ENCODE results near the gene FHL3.

DNA sequence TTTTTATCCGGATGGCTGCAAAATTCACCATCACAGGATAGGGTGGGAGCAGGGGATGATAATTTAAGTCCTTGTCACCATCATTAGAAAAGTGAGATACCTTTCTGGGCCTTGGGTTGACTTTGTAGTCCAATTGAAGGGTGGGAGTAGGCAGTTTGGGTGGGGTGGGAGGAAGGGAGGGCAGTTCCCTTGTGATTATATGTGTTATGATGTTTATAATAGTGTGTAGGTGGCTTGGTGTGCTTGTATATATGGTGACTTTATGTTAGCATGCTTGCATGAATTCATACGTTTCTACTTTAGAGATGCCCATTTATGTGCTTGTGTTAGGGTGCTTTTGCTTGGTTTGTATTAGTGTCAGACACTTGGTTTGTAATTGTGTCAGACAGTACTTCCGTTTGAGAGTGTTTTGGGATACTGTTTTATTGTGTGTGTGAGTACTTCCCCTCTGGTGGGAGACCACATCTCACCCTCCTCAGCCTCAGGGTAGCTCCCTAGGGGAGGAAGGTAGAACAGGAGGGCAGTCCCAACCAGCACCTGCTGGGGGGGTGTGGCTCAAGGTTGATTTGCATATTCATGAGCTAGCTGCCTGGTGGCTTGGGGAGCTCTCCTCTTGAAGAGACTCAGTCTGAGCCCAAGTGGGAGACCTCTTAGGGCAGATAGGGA, 47.6 kb upstream of the FHL3 start:
- TF ChIP-seq, protein P1, sequence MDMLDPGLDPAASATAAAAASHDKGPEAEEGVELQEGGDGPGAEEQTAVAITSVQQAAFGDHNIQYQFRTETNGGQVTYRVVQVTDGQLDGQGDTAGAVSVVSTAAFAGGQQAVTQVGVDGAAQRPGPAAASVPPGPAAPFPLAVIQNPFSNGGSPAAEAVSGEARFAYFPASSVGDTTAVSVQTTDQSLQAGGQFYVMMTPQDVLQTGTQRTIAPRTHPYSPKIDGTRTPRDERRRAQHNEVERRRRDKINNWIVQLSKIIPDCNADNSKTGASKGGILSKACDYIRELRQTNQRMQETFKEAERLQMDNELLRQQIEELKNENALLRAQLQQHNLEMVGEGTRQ (IDR thresholded peaks at IDR 0.05; ENCODE audit: low read depth, low read length), result no peak
- TF ChIP-seq, protein P2, sequence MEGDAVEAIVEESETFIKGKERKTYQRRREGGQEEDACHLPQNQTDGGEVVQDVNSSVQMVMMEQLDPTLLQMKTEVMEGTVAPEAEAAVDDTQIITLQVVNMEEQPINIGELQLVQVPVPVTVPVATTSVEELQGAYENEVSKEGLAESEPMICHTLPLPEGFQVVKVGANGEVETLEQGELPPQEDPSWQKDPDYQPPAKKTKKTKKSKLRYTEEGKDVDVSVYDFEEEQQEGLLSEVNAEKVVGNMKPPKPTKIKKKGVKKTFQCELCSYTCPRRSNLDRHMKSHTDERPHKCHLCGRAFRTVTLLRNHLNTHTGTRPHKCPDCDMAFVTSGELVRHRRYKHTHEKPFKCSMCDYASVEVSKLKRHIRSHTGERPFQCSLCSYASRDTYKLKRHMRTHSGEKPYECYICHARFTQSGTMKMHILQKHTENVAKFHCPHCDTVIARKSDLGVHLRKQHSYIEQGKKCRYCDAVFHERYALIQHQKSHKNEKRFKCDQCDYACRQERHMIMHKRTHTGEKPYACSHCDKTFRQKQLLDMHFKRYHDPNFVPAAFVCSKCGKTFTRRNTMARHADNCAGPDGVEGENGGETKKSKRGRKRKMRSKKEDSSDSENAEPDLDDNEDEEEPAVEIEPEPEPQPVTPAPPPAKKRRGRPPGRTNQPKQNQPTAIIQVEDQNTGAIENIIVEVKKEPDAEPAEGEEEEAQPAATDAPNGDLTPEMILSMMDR (conservative IDR thresholded peaks at IDR 0.05; ENCODE audit: low read depth, low read length), result no peak
- no peak for TF ChIP-seq CEBPB (IDR thresholded peaks at IDR 0.05; ENCODE audit: low read depth, low read length)
- no peak for TF ChIP-seq POLR2A (IDR thresholded peaks at IDR 0.05; ENCODE audit: low read depth, low read length)
- no peak for TF ChIP-seq FOS (IDR thresholded peaks at IDR 0.05; ENCODE audit: low read depth, low read length)
- TF ChIP-seq RAD21 (IDR thresholded peaks at IDR 0.05; ENCODE audit: low read length), result no peak
- TF ChIP-seq, protein P3, sequence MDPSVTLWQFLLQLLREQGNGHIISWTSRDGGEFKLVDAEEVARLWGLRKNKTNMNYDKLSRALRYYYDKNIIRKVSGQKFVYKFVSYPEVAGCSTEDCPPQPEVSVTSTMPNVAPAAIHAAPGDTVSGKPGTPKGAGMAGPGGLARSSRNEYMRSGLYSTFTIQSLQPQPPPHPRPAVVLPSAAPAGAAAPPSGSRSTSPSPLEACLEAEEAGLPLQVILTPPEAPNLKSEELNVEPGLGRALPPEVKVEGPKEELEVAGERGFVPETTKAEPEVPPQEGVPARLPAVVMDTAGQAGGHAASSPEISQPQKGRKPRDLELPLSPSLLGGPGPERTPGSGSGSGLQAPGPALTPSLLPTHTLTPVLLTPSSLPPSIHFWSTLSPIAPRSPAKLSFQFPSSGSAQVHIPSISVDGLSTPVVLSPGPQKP (IDR thresholded peaks at IDR 0.05; ENCODE audit: borderline replicate concordance, low read depth, low read length), result no peak
- TF ChIP-seq SMC3 (IDR thresholded peaks at IDR 0.05; ENCODE audit: low read depth, low read length), result no peak
- no peak for TF ChIP-seq MXI1 (IDR thresholded peaks at IDR 0.05; ENCODE audit: borderline replicate concordance, low read depth, low read length)
- no peak for TF ChIP-seq MAZ (IDR thresholded peaks at IDR 0.05; ENCODE audit: borderline replicate concordance, low read depth, low read length)

Data from IMR-90 (cell line).